Measurements from ENCODE around the gene OR2H1.

- TF ChIP-seq CTCF (IDR thresholded peaks at IDR 0.05; ENCODE audit: poor library complexity, severe bottlenecking): no peak
- no peak for TF ChIP-seq RAD21 (conservative IDR thresholded peaks at IDR 0.05)
These were observed 31.9 kb upstream of the OR2H1 start for GRCh38 chr6:29425075-29425474.
